ENCODE measurements around the gene CD247.

CD247 gene

GRCh38 chr1:167487614-167488013, 30.7 kb downstream of the CD247 start:
- no peak for DNase-seq

GRCh38 chr1:167486090-167486824, 32.1 kb downstream of the CD247 start:
- peak in 1 of 2 donors; percentile 33 for DNase-seq

GRCh38 chr1:167484726-167485502, 33.4 kb downstream of the CD247 start:
- DNase-seq: no peak

DNA sequence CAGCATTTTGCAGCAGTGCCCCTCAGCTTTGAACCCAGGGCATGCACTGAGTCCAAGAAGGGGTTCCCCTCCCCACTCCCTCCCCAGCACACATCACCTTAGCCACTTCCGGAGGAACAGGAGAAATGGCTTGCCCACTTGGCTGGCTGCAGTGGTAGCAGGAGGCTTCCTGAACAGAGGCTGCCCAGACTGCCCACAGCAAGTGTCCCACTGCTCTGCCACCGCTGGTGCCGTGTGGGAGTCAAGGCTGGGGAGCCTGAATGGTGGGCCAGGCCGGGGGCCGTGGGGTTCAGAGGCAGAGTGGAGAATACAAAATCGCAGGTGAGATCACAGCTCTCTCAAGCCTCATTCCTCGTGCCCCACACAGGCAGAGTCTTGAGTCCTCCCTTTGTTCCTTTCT, 34.5 kb downstream of the CD247 start:
- DNase-seq: peak in 1 of 2 donors; percentile 22

GRCh38 chr1:167482184-167482583, 36.1 kb downstream of the CD247 start:
- DNase-seq: peak; percentile 53 to 61

DNA sequence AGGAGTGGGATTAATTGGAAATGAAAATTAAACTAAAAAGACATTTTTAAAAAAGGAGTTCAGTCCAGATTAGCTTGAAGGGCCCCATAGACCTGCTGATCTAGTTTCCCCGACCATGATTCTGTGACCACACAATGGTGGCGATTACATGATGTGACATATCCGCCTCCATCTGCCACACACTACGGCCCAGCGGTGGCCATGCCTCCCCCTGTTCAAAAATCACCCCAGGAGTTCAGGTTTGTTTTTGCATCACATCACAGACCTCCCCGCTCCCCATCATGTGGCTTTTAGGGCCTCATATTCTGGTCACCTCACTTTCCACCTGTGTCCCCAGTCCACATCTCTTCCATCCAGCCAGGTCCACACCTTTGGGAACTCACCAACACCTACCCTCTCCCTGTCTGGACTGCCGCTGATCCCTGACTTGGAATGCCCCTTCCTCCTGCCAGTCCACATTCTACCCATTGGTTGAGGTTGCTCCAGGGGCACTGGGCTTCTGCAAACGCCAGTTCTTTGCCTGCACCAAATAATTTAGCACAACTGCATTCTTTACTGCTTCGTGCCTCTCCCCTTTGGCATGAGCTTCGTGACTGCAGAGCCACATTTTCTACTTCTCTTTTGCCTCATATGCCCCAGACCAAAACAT, 38.9 kb downstream of the CD247 start:
- peak in 1 of 2 donors; percentile 28 for DNase-seq

GRCh38 chr1:167477986-167478385, 40.3 kb downstream of the CD247 start:
- DNase-seq: no peak

- DNase-seq: no peak
These were observed 42.3 kb downstream of the CD247 start for GRCh38 chr1:167476061-167476460.

DNA sequence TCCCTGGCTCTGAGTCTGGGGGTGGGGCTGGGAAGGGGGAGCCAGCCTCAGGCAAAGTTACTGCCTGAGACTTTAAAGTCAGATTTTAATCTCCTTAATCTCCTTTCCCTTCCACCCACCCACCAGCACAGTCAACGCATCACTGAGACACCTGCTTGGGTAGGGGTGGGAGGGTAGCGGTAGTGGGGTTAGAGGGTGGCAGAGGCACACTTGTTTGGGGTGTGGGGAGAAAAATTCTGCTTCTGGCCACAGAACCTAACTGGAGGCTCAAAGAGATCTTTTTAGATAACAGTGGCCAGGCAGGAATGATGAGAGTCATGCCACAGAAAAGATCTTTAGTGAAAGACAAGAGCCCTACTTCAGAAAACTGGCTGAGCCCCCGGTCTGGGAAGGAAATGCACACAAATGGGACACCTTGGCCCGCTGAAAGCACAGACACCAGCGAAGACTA, 44.1 kb downstream of the CD247 start:
- DNase-seq: peak; percentile 52 to 66

DNA sequence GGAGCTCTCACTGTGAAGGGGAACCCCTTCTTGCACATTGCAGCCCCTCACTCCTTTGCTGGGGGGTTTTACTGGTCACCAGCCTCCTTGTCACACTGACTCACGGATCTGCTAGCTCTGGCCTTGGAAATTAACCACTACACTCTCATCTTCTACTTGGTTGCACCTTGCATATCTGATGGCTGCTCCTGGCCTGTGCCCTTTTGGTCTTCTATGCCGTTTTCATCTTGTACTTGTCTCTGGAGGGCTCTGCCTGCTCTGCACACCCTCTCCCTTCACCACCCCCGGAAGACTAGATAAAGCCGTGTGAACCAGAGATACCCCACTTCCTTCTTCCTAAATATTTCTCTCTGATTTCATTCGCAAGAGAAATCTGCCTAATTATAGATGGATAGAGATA, 44.6 kb downstream of the CD247 start:
- no peak for DNase-seq

- DNase-seq: no peak
These were observed 45.4 kb downstream of the CD247 start for GRCh38 chr1:167472752-167473521.

GRCh38 chr1:167471568-167471967, 46.8 kb downstream of the CD247 start:
- DNase-seq: no peak

- no peak for DNase-seq
These were observed 48.9 kb downstream of the CD247 start for GRCh38 chr1:167469280-167469965.

DNA sequence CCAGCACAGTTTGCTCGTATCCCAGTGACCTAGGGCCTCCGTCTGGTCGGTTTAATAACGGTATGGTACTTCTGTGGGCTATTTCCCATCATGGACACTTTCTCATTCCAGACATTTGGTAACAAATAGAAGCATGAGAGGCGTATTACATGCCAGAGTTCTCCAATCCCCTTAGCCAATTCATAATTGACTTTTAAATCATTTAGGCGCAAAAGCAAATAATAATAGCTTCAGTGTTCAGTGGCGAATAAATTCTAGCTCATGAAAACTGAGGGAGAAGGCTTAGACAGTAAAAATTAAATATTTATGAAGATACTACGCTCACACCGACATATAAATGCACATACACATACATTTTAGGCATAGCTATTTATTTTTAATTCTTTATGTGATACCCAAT, 50.6 kb downstream of the CD247 start:
- DNase-seq: no peak

DNA sequence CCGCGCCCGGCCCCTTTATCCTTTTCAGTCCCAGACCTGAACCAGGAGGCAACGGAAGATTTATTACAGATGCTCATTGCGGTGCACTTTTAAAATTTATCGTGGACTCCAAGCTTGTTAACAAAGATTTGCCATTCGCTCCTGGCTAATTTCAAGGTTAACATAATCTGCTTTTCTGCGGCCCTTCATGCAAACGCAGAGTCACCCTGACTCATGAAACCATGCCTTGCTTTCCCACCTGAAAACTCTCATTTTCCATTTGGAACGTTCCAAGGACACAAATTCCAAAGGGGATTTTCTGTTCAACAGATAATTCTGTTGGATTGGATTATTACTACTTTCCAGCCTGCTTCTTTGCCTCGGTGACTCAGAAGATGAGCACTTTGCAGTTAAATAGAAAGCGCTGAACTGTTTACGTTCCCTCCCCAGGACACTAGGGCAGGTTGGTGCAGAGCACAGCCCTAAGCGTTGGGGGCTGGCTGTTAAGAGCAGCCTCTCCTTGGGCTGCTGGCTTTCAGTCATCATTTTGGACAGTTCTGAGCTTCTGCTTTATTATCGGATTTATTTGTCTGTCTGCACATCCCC, 51.1 kb downstream of the CD247 start:
- DNase-seq: no peak

DNA sequence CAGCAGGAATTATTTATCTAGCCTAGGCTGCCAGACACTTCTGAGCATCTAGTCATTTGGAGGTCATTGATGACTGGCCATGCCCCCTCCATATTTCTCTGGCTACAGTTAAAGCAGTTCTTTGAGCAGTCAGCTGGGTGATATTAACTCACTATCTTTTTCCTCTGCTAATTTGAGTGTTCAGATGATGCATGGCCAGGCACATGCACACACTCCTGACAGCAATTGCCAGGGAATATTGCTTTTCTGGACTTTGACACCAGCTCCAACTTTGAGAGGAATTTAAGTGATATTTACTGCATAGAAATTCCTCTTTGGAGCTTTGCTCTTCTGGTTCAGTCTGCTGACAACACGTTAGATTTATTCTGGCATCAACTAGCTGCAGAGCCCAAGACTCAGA, 52.6 kb downstream of the CD247 start:
- DNase-seq: no peak

DNA sequence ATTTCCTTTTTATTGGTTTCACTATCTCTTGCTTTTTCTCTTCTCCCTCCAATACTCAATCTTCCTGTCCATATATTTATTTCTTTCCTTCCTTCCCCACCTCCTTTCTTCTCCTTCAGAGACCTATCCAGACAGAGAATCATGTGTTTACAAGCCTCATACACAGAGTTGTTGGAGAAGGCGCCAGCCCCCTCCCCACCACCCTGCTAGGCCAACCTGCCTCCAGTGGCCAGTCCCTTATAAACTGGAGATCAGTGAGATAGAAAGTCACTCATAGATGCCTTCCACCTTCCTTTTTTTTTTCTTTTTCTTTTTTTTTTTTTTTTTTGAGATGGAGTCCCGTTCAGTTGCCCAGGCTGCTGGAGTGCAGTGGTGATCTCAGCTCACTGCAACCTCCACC, 53.3 kb downstream of the CD247 start:
- DNase-seq: no peak

- DNase-seq: no peak
These were observed 54.3 kb downstream of the CD247 start for GRCh38 chr1:167463875-167464575.

DNA sequence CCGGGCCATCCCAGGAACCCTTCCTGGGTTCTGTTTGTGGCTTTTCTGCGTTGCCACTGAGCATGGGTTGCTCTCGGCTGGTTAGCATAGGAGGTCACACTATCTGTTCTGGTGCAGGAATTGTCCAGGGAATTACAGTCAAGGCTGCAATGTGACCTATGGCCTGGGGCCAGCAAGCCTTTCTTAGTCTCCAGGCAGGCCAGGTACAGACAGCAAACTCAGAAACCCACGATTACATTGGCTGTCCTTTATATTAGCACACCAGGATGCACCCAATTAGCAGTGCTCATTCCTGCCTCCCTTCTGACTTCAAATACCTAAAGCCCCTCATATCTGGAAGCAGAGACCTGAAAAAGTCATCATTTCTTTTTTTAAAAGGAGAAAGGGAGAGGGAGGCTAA, 55.2 kb downstream of the CD247 start:
- DNase-seq: no peak

DNA sequence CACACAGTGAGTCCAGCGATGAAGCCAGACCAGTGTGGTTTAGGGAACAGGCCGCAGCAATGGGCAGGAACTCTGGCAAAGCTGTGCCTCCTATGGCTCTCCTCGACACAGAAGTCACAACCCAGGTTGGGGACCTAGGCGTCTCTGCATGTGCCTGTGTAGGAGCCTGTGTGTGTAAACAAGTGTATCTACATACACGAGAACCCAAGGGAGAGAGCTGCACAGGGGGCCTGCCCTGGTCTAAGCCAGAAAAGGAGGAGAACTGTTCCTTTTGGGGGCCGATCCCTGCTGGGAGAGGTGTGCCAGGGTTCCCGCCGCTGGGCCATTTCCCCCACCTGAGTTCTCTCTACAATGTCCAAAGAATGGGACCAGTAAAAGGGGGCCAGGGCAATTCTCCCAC, 56.0 kb downstream of the CD247 start:
- no peak for DNase-seq

DNA sequence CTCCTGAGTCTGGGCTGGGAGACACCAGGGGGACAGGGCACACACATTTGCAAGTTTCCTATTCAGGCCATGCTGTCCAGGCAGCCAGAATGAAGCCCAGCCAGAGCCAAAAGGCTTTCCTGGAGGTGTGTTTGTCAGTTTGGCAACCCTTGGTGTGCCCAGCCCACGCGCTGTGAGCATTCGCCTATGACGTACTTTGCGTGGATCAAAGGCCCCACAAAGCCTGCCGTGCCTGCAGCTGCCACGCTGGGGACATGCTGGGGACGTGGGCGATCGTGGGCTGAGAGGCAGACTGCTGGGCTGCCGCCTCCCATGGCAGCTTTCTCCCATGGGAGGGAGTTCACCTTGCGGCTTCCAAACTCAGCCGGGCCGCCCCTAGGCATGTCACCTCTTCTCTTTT, 57.5 kb downstream of the CD247 start:
- DNase-seq: peak; percentile 47 to 72

All from CD4-positive, alpha-beta T cell treated with Interleukin-4 for 1 hour (primary cell).